ENCODE measurements around the gene TRAFD1.
A peak's percentile ranks its signal among the peaks of the same experiment; 100 is the strongest.

The TRAFD1 gene

DNA sequence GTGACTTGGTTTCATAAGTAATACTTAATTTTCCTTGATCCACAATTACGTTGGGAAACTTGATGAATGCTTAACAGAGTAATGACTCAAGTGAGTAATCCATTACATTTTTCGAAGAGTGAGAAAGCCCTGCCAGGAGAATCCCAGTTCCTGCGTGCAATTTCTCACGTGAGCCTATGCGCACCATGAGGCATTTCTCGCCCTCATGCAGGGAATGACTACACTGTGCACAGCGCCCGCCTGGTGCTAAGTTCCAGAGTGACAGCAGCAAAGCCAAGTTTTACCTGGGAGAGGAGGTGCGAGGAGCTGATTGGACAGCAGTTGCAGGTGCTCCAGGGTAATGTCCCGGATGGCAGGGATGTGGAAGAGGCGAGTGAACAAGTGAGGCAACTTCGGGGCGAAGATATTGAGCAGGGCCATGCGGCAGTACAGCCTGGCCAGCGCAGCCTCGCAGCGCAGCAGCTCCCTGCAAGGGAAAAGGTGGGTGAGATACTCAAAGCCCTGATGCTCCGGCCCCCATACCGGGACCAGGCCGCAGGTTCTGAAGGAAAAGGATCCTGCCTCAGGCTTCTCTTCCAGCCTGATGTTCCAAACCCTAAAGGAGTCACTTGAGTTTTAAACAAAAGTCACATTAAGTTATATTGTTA lies 69.4 kb downstream of the TRAFD1 start:
- Histone ChIP-seq H3K9ac (ENCODE audit: low read length) (no peak overlapping the region), H3K27ac (ENCODE audit: low read depth, low read length) (no peak overlapping the region), H3K27me3 (ENCODE audit: low read length) (no peaks in the 10 kb centered on the region), H4K20me1 (ENCODE audit: low read depth, low read length) (no peaks in the 10 kb centered on the region), H3K9me2 (replicated peaks; ENCODE audit: insufficient read depth, low read length) (no peaks in the 10 kb centered on the region), H3K9me3 (ENCODE audit: insufficient read depth, low read length) (no peaks in the 10 kb centered on the region), H3F3A (ENCODE audit: insufficient read depth) (no peaks in the 10 kb centered on the region), H3K4me2 (ENCODE audit: low read depth, low read length, poor library complexity, severe bottlenecking) (no peak overlapping the region), H2AFZ (ENCODE audit: low read depth, low read length, severe bottlenecking) (no peak overlapping the region), H3K36me3 (ENCODE audit: low read length) (peaks cover 5% of the 10 kb centered on the region; the same call in 1 of the 2 replicates), H3K79me2 (ENCODE audit: insufficient read depth, low read length) (no peaks in the 10 kb centered on the region), H3K4me3 (ENCODE audit: insufficient read depth, low read length, poor library complexity, severe bottlenecking) (no peak overlapping the region)
- TF ChIP-seq, protein P1, sequence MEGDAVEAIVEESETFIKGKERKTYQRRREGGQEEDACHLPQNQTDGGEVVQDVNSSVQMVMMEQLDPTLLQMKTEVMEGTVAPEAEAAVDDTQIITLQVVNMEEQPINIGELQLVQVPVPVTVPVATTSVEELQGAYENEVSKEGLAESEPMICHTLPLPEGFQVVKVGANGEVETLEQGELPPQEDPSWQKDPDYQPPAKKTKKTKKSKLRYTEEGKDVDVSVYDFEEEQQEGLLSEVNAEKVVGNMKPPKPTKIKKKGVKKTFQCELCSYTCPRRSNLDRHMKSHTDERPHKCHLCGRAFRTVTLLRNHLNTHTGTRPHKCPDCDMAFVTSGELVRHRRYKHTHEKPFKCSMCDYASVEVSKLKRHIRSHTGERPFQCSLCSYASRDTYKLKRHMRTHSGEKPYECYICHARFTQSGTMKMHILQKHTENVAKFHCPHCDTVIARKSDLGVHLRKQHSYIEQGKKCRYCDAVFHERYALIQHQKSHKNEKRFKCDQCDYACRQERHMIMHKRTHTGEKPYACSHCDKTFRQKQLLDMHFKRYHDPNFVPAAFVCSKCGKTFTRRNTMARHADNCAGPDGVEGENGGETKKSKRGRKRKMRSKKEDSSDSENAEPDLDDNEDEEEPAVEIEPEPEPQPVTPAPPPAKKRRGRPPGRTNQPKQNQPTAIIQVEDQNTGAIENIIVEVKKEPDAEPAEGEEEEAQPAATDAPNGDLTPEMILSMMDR (IDR thresholded peaks at IDR 0.05; ENCODE audit: insufficient read depth, low read length, poor library complexity, severe bottlenecking), result no peak

DNA sequence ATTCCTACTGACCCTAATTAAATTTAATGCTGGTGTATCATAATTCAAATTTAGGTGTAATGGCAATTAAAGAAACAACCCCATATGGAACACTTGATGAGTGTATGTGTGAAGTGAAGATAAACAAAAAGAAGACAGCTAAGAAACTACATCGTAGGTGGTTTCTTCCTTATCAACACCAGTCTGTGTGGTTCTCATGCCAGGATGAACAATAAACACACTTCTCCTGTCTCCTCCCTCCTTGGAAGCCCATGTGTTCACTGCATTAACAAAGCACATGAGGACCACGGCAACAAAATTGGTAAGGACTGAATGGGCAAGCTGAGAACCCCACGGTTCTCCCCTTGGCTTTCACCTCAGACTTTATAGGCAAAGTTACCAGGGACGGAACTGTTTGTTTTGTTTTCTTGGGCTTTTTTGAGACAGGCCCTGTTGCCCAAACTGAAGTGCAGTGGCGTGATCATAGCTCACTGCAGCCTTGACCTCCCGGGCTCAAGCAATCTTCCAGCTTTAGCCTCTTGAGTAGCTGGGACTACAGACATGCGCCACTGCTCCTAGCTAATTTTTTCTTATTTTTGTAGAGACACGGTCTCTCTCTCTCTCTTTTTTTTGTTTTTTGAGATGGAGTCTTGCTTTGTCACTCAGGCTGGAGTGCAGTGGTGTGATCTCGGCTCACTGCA lies 71.0 kb downstream of the TRAFD1 start:
- Histone ChIP-seq H3K9me3 (ENCODE audit: insufficient read depth, low read length) (no peaks in the 10 kb centered on the region), H3K4me2 (ENCODE audit: low read depth, low read length, poor library complexity, severe bottlenecking) (no peak overlapping the region), H3K4me3 (ENCODE audit: insufficient read depth, low read length, poor library complexity, severe bottlenecking) (no peak overlapping the region), H2AFZ (ENCODE audit: low read depth, low read length, severe bottlenecking) (no peak overlapping the region), H4K20me1 (ENCODE audit: low read depth, low read length) (no peaks in the 10 kb centered on the region), H3K79me2 (ENCODE audit: insufficient read depth, low read length) (no peaks in the 10 kb centered on the region), H3F3A (ENCODE audit: insufficient read depth) (no peaks in the 10 kb centered on the region), H3K9ac (ENCODE audit: low read length) (no peak overlapping the region), H3K27me3 (ENCODE audit: low read length) (no peaks in the 10 kb centered on the region), H3K36me3 (ENCODE audit: low read length) (no peaks in the 10 kb centered on the region), H3K27ac (ENCODE audit: low read depth, low read length) (no peak overlapping the region), H3K9me2 (replicated peaks; ENCODE audit: insufficient read depth, low read length) (no peaks in the 10 kb centered on the region)
- TF ChIP-seq, protein P1 (IDR thresholded peaks at IDR 0.05; ENCODE audit: insufficient read depth, low read length, poor library complexity, severe bottlenecking), result no peak
- no peak for TF ChIP-seq EZH2phosphoT487 (conservative IDR thresholded peaks at IDR 0.05; ENCODE audit: low read length)

GRCh38 chr12:112198120-112198733 lies 72.9 kb downstream of the TRAFD1 start:
- Histone ChIP-seq H3K27me3 (ENCODE audit: low read length) (no peaks in the 10 kb centered on the region), H3K27ac (ENCODE audit: low read depth, low read length) (no peak overlapping the region), H3K4me2 (ENCODE audit: low read depth, low read length, poor library complexity, severe bottlenecking) (no peak overlapping the region), H3F3A (ENCODE audit: insufficient read depth) (0 out of 2 replicates have a peak, but pooled peaks cover 5% of the 10 kb centered on the region), H2AFZ (ENCODE audit: low read depth, low read length, severe bottlenecking) (no peak overlapping the region), H3K9me2 (replicated peaks; ENCODE audit: insufficient read depth, low read length) (no peaks in the 10 kb centered on the region), H3K9ac (ENCODE audit: low read length) (no peak overlapping the region), H3K4me3 (ENCODE audit: insufficient read depth, low read length, poor library complexity, severe bottlenecking) (no peak overlapping the region), H3K36me3 (ENCODE audit: low read length) (no peaks in the 10 kb centered on the region; the same call in 1 of the 2 replicates), H3K9me3 (ENCODE audit: insufficient read depth, low read length) (no peaks in the 10 kb centered on the region), H3K79me2 (ENCODE audit: insufficient read depth, low read length) (no peaks in the 10 kb centered on the region), H4K20me1 (ENCODE audit: low read depth, low read length) (no peaks in the 10 kb centered on the region)
- TF ChIP-seq, protein P1 (IDR thresholded peaks at IDR 0.05; ENCODE audit: insufficient read depth, low read length, poor library complexity, severe bottlenecking), result peak; percentile 59
- no peak for TF ChIP-seq EZH2phosphoT487 (conservative IDR thresholded peaks at IDR 0.05; ENCODE audit: low read length)

Measured in SU-DHL-6 (cell line).